SJCRH30 (cell line): ENCODE results near the gene VDR. TPM values are rescaled to one million over a fixed set of nuclear protein-coding genes. Genes with fewer than 3 reads are reported as not detected.
"Not testable (repeated sequence)": the region's sequence is repeated elsewhere in the genome, so short reads cannot be mapped to it uniquely, and the experiment has no call there.

Source experiments
- DNase-seq, 2 experiments: peaks; one replicate each; pipeline ENCODE4 v3.0.0-alpha.2; 2015 to 2020
- H3K27ac ChIP-seq: fragments of 250-450 bp; sonication (Bioruptor Pico); 2 replicates; pipeline ENCODE4 v1.5.1; 2020; ENCODE audit warnings: mild to moderate bottlenecking, moderate library complexity
- H3K27me3 ChIP-seq: fragments of 250-450 bp; sonication (Bioruptor Pico); 2 replicates; pipeline ENCODE4 v1.5.1; 2020; ENCODE audit warnings: mild to moderate bottlenecking, moderate library complexity
- H3K36me3 ChIP-seq: fragments of 250-450 bp; sonication (Bioruptor Pico); 2 replicates; pipeline ENCODE4 v1.5.1; 2020; ENCODE audit warnings: mild to moderate bottlenecking, moderate library complexity
- H3K4me1 ChIP-seq: fragments of 250-450 bp; sonication (Bioruptor Pico); 2 replicates; pipeline ENCODE4 v1.5.1; 2020; ENCODE audit warnings: mild to moderate bottlenecking, moderate library complexity
- H3K4me3 ChIP-seq: fragments of 250-450 bp; sonication (Bioruptor Pico); 2 replicates; pipeline ENCODE4 v1.5.1; 2020; ENCODE audit warnings: mild to moderate bottlenecking, moderate library complexity
- H3K9me3 ChIP-seq: fragments of 250-450 bp; sonication (Bioruptor Pico); replicated peaks from 2 replicates; pipeline ENCODE4 v1.5.1; 2020; ENCODE audit warnings: mild to moderate bottlenecking, moderate library complexity
- total RNA-seq: library from RNA; depleted of rRNA; stranded (reverse); fragments of >200 nt; shearing (Covaris generic); gene quantifications from 2 replicates; pipeline ENCODE4 v1.2.3, GENCODE V29; 2014

The VDR gene
- total RNA-seq, 1 experiment from 2014 or later: 0.10 TPM

- peaks cover 5% of the 10 kb centered on the region; the same call in 1 of the 2 replicates for H3K4me1 ChIP-seq
Measured at GRCh38 chr12:47844264-47845019, 60.4 kb downstream of the VDR start.

GRCh38 chr12:47843226-47843980 lies 61.4 kb downstream of the VDR start:
- H3K27ac ChIP-seq: no peak overlapping the region
- peaks cover 15% of the 10 kb centered on the region; the same call in 1 of the 2 replicates for H3K27me3 ChIP-seq
- no peak for DNase-seq
- H3K36me3 ChIP-seq: no peaks in the 10 kb centered on the region
- no peak overlapping the region for H3K4me3 ChIP-seq
- no peaks in the 10 kb centered on the region for H3K9me3 ChIP-seq
- peaks cover 13% of the 10 kb centered on the region for H3K4me1 ChIP-seq

More at GRCh38 chr12:47844264-47845019, 60.4 kb downstream of the VDR start:
- DNase-seq: no peak
- no peaks in the 10 kb centered on the region for H3K36me3 ChIP-seq
- no peaks in the 10 kb centered on the region for H3K9me3 ChIP-seq
- no peak overlapping the region for H3K4me3 ChIP-seq
- peaks cover 15% of the 10 kb centered on the region; the same call in 1 of the 2 replicates for H3K27me3 ChIP-seq
- no peak overlapping the region for H3K27ac ChIP-seq

- Histone ChIP-seq H3K27me3 (peaks cover 15% of the 10 kb centered on the region; the same call in 1 of the 2 replicates), H3K4me1 (peaks cover 17% of the 10 kb centered on the region)
- H3K9me3 ChIP-seq, H3K27ac ChIP-seq, H3K4me3 ChIP-seq, DNase-seq, H3K36me3 ChIP-seq: not testable (repeated sequence)
Measured at GRCh38 chr12:47842543-47842942, 62.3 kb downstream of the VDR start.

DNA sequence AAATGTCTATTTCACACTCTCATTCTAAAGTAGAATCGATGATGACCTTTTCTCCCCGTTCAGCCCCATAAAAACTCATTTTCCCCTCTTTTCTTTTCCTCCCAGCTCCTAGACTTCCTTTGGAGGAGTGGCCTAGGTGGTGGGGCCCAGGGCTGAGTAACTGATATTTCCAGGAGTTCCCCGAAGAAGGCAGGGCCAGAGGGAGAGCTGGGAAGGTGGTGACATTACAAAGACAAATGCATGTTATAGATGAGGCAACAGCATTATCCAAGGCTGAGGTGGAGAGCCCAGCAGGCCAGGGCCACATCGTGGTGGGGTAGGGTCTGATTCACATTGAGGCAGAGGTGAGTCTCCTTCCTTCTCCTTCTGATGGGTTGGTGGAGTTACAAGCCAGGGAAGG lies 62.9 kb downstream of the VDR start:
- DNase-seq: no peak
- no peak overlapping the region for H3K27ac ChIP-seq

DNA sequence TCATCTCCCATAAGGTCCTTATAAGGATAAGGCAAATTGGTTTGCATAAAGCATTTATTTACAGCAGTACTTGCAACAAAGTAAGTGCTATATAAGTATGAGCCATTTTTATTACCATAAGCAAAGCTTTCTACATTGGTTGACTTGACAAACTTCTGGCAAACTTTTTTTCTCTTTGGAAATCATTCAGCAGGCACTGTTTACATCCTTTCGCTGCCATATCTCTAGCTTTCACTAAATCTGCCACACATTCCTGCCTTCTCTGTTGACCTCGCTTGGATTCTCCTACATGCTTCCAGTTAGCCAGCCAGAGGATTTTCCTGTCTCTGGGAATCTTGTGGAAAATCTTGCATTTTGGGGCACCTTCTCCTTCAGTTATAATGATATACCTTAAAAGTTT lies 63.3 kb downstream of the VDR start:
- Histone ChIP-seq H3K4me3 (no peak overlapping the region), H3K36me3 (no peaks in the 10 kb centered on the region), H3K9me3 (no peaks in the 10 kb centered on the region), H3K27ac (no peak overlapping the region), H3K27me3 (peaks cover 15% of the 10 kb centered on the region; the same call in 1 of the 2 replicates), H3K4me1 (peaks cover 17% of the 10 kb centered on the region)
- DNase-seq: no peak

More for the DNA sequence above, 62.9 kb downstream of the VDR start:
- peaks cover 17% of the 10 kb centered on the region for H3K4me1 ChIP-seq
- H3K36me3 ChIP-seq: no peaks in the 10 kb centered on the region
- peaks cover 15% of the 10 kb centered on the region; the same call in 1 of the 2 replicates for H3K27me3 ChIP-seq
- H3K4me3 ChIP-seq: no peak overlapping the region
- no peaks in the 10 kb centered on the region for H3K9me3 ChIP-seq

DNA sequence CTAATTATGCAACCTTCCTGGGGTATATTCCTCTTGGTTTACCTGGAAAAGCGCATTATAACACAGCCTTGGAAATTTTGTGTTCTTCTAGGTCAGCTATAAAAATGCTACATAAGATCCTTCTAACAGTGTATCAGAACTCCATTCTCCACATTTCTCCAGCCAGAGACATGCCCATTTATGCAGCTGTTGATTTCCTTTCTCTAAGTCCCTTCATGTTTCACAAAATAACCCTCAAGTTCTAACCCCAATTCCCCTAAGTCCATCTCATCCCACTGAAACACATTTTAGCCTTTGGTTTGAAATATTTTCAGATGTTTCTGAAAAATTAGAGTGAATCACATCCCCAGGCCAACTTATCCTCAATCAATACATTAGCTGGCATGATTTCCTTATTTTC lies 64.2 kb downstream of the VDR start:
- H3K4me3 ChIP-seq: no peak overlapping the region
- H3K4me1 ChIP-seq: peaks cover 20% of the 10 kb centered on the region
- DNase-seq: no peak
- H3K36me3 ChIP-seq: no peaks in the 10 kb centered on the region
- no peak overlapping the region for H3K27ac ChIP-seq
- H3K27me3 ChIP-seq: peaks cover 15% of the 10 kb centered on the region; the same call in 1 of the 2 replicates
- no peaks in the 10 kb centered on the region for H3K9me3 ChIP-seq

GRCh38 chr12:47839214-47839876 lies 65.4 kb downstream of the VDR start:
- peaks cover 8% of the 10 kb centered on the region; the same call in 1 of the 2 replicates for H3K27me3 ChIP-seq
- no peak overlapping the region for H3K4me3 ChIP-seq
- H3K9me3 ChIP-seq: no peaks in the 10 kb centered on the region
- no peaks in the 10 kb centered on the region for H3K36me3 ChIP-seq
- H3K27ac ChIP-seq: no peak overlapping the region
- H3K4me1 ChIP-seq: peaks cover 20% of the 10 kb centered on the region
- peak; percentile 66 to 72 for DNase-seq

GRCh38 chr12:47838286-47838931 lies 66.4 kb downstream of the VDR start:
- Histone ChIP-seq H3K27ac (no peak overlapping the region), H3K27me3 (peaks cover 7% of the 10 kb centered on the region; the same call in 1 of the 2 replicates), H3K4me3 (no peak overlapping the region), H3K9me3 (no peaks in the 10 kb centered on the region), H3K36me3 (no peaks in the 10 kb centered on the region), H3K4me1 (peaks cover 26% of the 10 kb centered on the region)
- DNase-seq: peak; percentile 55 to 79

DNA sequence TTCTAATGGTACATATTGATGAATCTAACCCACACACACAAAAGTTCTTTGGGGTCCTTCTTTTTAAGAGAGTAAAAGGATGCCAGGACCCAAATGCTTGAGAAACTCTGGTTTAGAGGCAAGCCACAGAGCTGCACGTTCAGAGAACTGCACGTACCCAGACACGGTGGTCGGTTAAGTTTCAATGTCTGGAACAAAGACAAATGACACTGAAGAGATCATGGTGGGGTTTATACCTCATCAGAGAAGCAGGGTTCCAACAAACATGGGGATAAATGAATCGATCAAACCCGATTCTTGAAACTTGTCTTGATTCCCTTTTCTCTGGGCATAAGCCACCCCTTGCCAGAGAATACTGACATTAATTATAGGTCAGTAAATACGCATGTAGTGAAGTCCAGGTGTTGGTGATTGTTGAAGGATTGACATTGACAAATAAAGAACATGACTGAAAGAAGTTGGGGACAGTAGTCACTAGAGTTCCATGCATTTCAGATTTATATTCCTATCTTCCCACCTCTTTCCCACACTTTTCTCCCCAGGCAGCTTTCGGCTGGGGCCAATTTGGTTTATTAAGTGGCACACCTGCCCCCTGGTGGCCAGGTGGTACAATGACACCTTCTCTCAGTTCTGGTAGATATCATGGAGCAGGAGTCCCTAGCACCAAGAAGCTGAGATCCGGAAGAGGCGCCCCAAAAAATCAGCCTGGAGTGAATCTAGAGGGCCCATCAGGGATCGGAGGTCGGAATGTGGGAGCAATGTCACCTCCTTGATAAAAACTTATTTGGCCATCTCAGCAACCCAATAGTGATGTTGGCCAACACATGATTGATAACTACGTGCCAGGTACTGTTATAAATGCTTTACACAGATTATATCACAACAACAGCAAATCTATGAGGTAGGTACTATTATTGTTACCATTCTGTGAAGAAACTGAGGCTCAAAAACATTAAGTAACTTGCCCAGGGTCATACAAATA lies 67.3 kb downstream of the VDR start:
- DNase-seq: peak; percentile 66 to 92
- Histone ChIP-seq H3K9me3 (no peaks in the 10 kb centered on the region), H3K27ac (no peak overlapping the region), H3K4me1 (peaks cover 33% of the 10 kb centered on the region), H3K27me3 (peaks cover 7% of the 10 kb centered on the region; the same call in 1 of the 2 replicates), H3K4me3 (no peak overlapping the region), H3K36me3 (no peaks in the 10 kb centered on the region)

GRCh38 chr12:47835831-47836155 lies 69.0 kb downstream of the VDR start:
- Histone ChIP-seq H3K4me3 (no peak overlapping the region), H3K36me3 (no peaks in the 10 kb centered on the region), H3K27me3 (no peaks in the 10 kb centered on the region), H3K9me3 (no peaks in the 10 kb centered on the region), H3K4me1 (peaks cover 45% of the 10 kb centered on the region), H3K27ac (no peak overlapping the region)
- peak in 1 of 2 experiments; percentile 33 for DNase-seq

GRCh38 chr12:47835006-47835830 lies 69.6 kb downstream of the VDR start:
- DNase-seq: no peak
- no peak overlapping the region for H3K27ac ChIP-seq
- peaks cover 47% of the 10 kb centered on the region for H3K4me1 ChIP-seq
- no peaks in the 10 kb centered on the region for H3K36me3 ChIP-seq
- H3K27me3 ChIP-seq: no peaks in the 10 kb centered on the region
- no peaks in the 10 kb centered on the region for H3K9me3 ChIP-seq
- no peak overlapping the region for H3K4me3 ChIP-seq

DNA sequence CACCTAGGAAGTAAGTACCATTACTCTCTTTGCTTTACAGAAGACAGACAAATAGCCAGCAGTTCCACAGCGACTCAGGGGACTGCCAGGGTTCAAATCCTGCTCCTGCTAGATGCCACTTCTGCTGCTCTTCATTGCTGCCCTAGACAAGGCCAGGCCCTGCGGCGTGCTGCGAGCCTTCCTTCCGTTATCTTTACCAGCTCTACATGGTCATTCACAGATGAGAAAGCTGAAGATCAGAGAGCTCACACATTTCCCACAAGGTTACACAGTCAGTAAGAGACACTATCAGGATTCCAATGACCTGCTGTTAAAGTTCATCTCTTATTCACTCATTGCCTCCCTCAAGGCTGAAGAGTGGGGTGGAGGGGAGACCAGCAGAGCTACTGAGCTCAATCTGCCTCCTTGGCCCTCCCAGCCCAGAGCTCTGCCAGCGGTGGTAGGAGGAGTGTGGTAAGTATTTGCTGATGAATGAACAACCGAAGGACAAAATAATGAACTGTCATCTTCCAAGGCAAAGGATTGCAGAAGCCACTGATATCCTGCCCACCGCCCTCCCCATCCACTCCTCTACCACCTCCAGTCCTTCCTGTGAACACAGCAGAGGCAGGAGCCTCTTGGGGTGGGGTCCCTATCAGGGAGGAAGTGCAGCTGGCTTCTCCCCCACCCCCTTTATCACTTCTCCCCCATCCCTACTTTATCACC lies 70.4 kb downstream of the VDR start:
- Histone ChIP-seq H3K27ac (no peak overlapping the region), H3K9me3 (no peaks in the 10 kb centered on the region), H3K4me3 (no peak overlapping the region), H3K36me3 (no peaks in the 10 kb centered on the region), H3K4me1 (peaks cover 50% of the 10 kb centered on the region), H3K27me3 (no peaks in the 10 kb centered on the region)
- no peak for DNase-seq
